Epithelial cell of esophagus (primary cell): ENCODE data around the gene MAGI2.

Experiments used
- DNase-seq: peaks from one replicate; pipeline ENCODE4 v3.0.0; 2010; ENCODE audit warnings: low read depth
- H3K4me3 ChIP-seq: 2 replicates; pipeline ENCODE4 v1.5.1; 2011; ENCODE audit warnings: mild to moderate bottlenecking, low read length, control low read depth
- CTCF ChIP-seq: IDR thresholded peaks from 2 replicates; pipeline ENCODE4 v1.5.1; 2011; ENCODE audit warnings: low read depth, mild to moderate bottlenecking, low read length, control low read depth, inconsistent platforms; ENCODE audit not compliant: insufficient read depth; ENCODE audit errors: missing control alignments

MAGI2 gene

GRCh38 chr7:79064187-79064823 lies 389.2 kb downstream of the MAGI2 start:
- no peak for DNase-seq
- H3K4me3 ChIP-seq: no peak overlapping the region
- no peak for TF ChIP-seq CTCF

GRCh38 chr7:79063019-79063698 lies 390.3 kb downstream of the MAGI2 start:
- TF ChIP-seq CTCF: peak; percentile 19
- no peak overlapping the region for H3K4me3 ChIP-seq
- no peak for DNase-seq

GRCh38 chr7:79060498-79060897 lies 393.0 kb downstream of the MAGI2 start:
- DNase-seq: no peak
- TF ChIP-seq CTCF: no peak
- no peak overlapping the region for H3K4me3 ChIP-seq

GRCh38 chr7:79055722-79056415 lies 397.6 kb downstream of the MAGI2 start:
- H3K4me3 ChIP-seq: no peak overlapping the region
- peak; percentile 87 for DNase-seq
- TF ChIP-seq CTCF: no peak

GRCh38 chr7:79051915-79052314 lies 401.6 kb downstream of the MAGI2 start:
- no peak for TF ChIP-seq CTCF
- H3K4me3 ChIP-seq: no peak overlapping the region
- DNase-seq: peak; percentile 14

GRCh38 chr7:79050603-79051002 lies 402.9 kb downstream of the MAGI2 start:
- H3K4me3 ChIP-seq: no peak overlapping the region
- no peak for TF ChIP-seq CTCF
- DNase-seq: peak; percentile 82
